K562 (cell line): ENCODE measurements around the gene ADORA2B. TPM values are rescaled to one million over a fixed set of nuclear protein-coding genes. Genes with fewer than 3 reads are reported as not detected.

ENCODE experiments used
- ATAC-seq: fragments of 200-7000 bp; cut with Tn5 transposase; 3 replicates; pipeline ENCODE4 v1.9.1; 2020; ENCODE audit warnings: moderate library complexity
- BruUV-seq: library from RNA; stranded (reverse); fragments of 400-500 nt; replicated peaks from 2 replicates; lab custom pipeline; 2021; lab: Mats Ljungman, UMichigan
- CTCF ChIA-PET: fragments of 300-600 bp; formaldehyde crosslinking; extraction: SDS; loops from one replicate; lab custom pipeline; 2021; ENCODE audit warnings: low intra/inter-chr PET ratio; lab: Yijun Ruan, JAX
- POLR2A ChIA-PET: fragments of 300-600, 350-650 bp; sonication (Branson Sonifier 250); formaldehyde crosslinking; extraction: SDS; loops from one replicate; lab custom pipeline; 2021; ENCODE audit warnings: antibody characterized with exemption, inconsistent platforms; lab: Yijun Ruan, JAX
- DNase-seq, 4 experiments: peaks; one replicate each; pipeline versions ENCODE4 v3.0.0 to v3.0.0-alpha.2; 2011 to 2018; ENCODE audit warnings: low spot score in 3 of 4, mixed read lengths in 3 of 4; ENCODE audit errors: extremely low read depth in 1 of 4
- FAIRE-seq: peaks from 2 replicates; lab custom pipeline; 2011; peaks lifted over from hg19 to GRCh38; lab: Jason Lieb, UNC
- H2AFZ ChIP-seq: 2 replicates; pipeline ENCODE4 v1.6.0; 2011; ENCODE audit warnings: low read depth, low read length, control low read depth, inconsistent platforms
- H3K27ac ChIP-seq: fragments of 200-600 bp; 3 replicates; pipeline ENCODE4 v1.8.0; 2011; ENCODE audit warnings: low read depth, mild to moderate bottlenecking, control low read depth, inconsistent platforms, low read length, moderate library complexity, mixed read lengths; ENCODE audit errors: extremely low read depth
- H3K27me3 ChIP-seq, 2 experiments: fragments of 300-600 bp in 1 of 2; 2 replicates in 1 of 2; 3 replicates in 1 of 2; pipeline versions ENCODE4 v1.6.0 to v1.8.0; 2011; ENCODE audit warnings: inconsistent platforms in 2 of 2, low read length in 2 of 2, mild to moderate bottlenecking in 1 of 2, mixed read lengths in 1 of 2, moderate library complexity in 1 of 2; ENCODE audit not compliant: control insufficient read depth in 2 of 2, insufficient read depth in 2 of 2
- H3K36me3 ChIP-seq: fragments of 300-600 bp; 3 replicates; pipeline ENCODE4 v1.8.0; 2011; ENCODE audit warnings: mild to moderate bottlenecking, low read length, inconsistent platforms; ENCODE audit not compliant: control insufficient read depth, insufficient read depth
- H3K4me1 ChIP-seq, 2 experiments: fragments of 200-600 bp in 1 of 2; replicated peaks in 1 of 2; 2 replicates in 1 of 2; 3 replicates in 1 of 2; pipeline versions ENCODE4 v1.5.1 to v1.8.0; 2011; ENCODE audit warnings: inconsistent platforms in 2 of 2, low read length in 2 of 2, mild to moderate bottlenecking in 1 of 2, mixed read lengths in 1 of 2, moderate library complexity in 1 of 2; ENCODE audit not compliant: control insufficient read depth in 2 of 2, insufficient read depth in 2 of 2
- H3K4me2 ChIP-seq: 2 replicates; pipeline ENCODE4 v1.6.1; 2011; ENCODE audit warnings: low read length, control low read depth, inconsistent platforms, mixed read lengths; ENCODE audit not compliant: insufficient read depth
- H3K4me3 ChIP-seq: fragments of 200-600 bp; sonication (generic), shearing (Covaris generic); 2 replicates; pipeline ENCODE4 v1.5.1; 2016; ENCODE audit warnings: control low read depth, inconsistent platforms
- H3K79me2 ChIP-seq: fragments of 200-600 bp; 3 replicates; pipeline ENCODE4 v1.8.0; 2011; ENCODE audit warnings: low read length, inconsistent platforms; ENCODE audit not compliant: control insufficient read depth, insufficient read depth
- H3K9ac ChIP-seq, 2 experiments: 2 replicates each; pipeline versions ENCODE4 v1.6.0 to v1.6.1; 2011; ENCODE audit warnings: low read depth in 2 of 2, low read length in 2 of 2, control low read depth in 1 of 2, inconsistent platforms in 1 of 2, mild to moderate bottlenecking in 1 of 2, mixed read lengths in 1 of 2; ENCODE audit not compliant: insufficient read depth in 1 of 2
- H3K9me1 ChIP-seq: one replicate; pipeline ENCODE4 v1.6.0; 2011; ENCODE audit warnings: inconsistent platforms, mild to moderate bottlenecking, low read length, moderate library complexity; ENCODE audit not compliant: control insufficient read depth, insufficient read depth
- H3K9me3 ChIP-seq: replicated peaks from 2 replicates; pipeline ENCODE4 v1.5.1; 2011; ENCODE audit warnings: low read depth, low read length, inconsistent platforms; ENCODE audit not compliant: control insufficient read depth, insufficient read depth
- H4K20me1 ChIP-seq: replicated peaks from 2 replicates; pipeline ENCODE4 v1.6.1; 2011; ENCODE audit warnings: low read length, inconsistent platforms, mixed read lengths; ENCODE audit not compliant: control insufficient read depth, insufficient read depth
- CHAMP1 ChIP-seq: fragments of 450-650 bp; IDR thresholded peaks from 2 replicates; pipeline ENCODE4 v1.6.1; 2016; ENCODE audit warnings: mild to moderate bottlenecking
- EWSR1 ChIP-seq: fragments of 450-650 bp; IDR thresholded peaks from 2 replicates; pipeline ENCODE4 v1.6.1; 2018; ENCODE audit warnings: borderline replicate concordance, mild to moderate bottlenecking, low read depth, moderate library complexity; ENCODE audit not compliant: partially characterized antibody
- FOXA1 ChIP-seq: fragments of 450-650 bp; IDR thresholded peaks from 2 replicates; pipeline ENCODE4 v1.6.1; 2016; ENCODE audit warnings: mild to moderate bottlenecking, borderline replicate concordance
- PHB2 ChIP-seq: fragments of 450-650 bp; IDR thresholded peaks from 2 replicates; pipeline ENCODE4 v1.6.1; 2017; ENCODE audit warnings: low read depth
- RBM34 ChIP-seq: fragments of 200-400 bp; formaldehyde crosslinking; IDR thresholded peaks from 2 replicates; pipeline ENCODE4 v1.6.1; 2018; ENCODE audit warnings: low read length, borderline replicate concordance; ENCODE audit not compliant: insufficient read depth
- SRF ChIP-seq, 2 experiments: fragments of 250-450, 450-650 bp in 1 of 2; sonication (Bioruptor Pico) in 1 of 2; sonication (generic) in 1 of 2; formaldehyde crosslinking; IDR thresholded peaks; 2 replicates each; pipeline versions ENCODE4 v1.5.0 to v1.5.1; 2020 to 2022; ENCODE audit warnings: mild to moderate bottlenecking in 1 of 2, missing genetic modification reagents in 1 of 2
- SUPT5H ChIP-seq: fragments of 450-650 bp; IDR thresholded peaks from 2 replicates; pipeline ENCODE4 v1.6.1; 2016
- ZNF311 ChIP-seq: fragments of 250-450 bp; sonication (Bioruptor Pico); IDR thresholded peaks from 2 replicates; pipeline ENCODE4 v1.4.0; 2020; ENCODE audit warnings: mild to moderate bottlenecking, moderate library complexity
- WGBS: fragments of 100-300 bp; shearing (Covaris generic); methylation state at CpG from one replicate; pipeline ENCODE4 v1.1.6; 2016; ENCODE audit warnings: low coverage, mixed read lengths; ENCODE audit not compliant: insufficient coverage; ENCODE audit errors: missing lambda C conversion rate; 5-methylcytosine and 5-hydroxymethylcytosine counted together
- in situ Hi-C: fragments of 300-500 bp; cut with MboI; formaldehyde crosslinking; loops from 4 replicates; pipeline ENCODE4 v1.15.0; 2018; ENCODE audit warnings: inconsistent platforms, mixed read lengths
- intact Hi-C: fragments of 100-400 bp; cut with micrococcal nuclease; formaldehyde crosslinking; loops from 2 replicates; pipeline ENCODE4 v1.14.2; 2022
- polyA plus RNA-seq, 8 experiments: library from polyadenylated mRNA; depleted of rRNA in 4 of 8; stranded (reverse) in 5 of 8; unstranded in 3 of 8; fragments of >200 nt; fragmentation: Nextera tagmentation in 2 of 8; fragmentation: Illumina TruSeq in 1 of 8; extraction: Ambion mirVana in 2 of 8; extraction: Trizol in 1 of 8; gene quantifications; 2 replicates each; pipeline versions ENCODE4 v1.2.1 to v1.2.3, GENCODE V29; 2011 to 2014; ENCODE audit warnings: inconsistent platforms in 1 of 8, missing spikeins in 1 of 8
- total RNA-seq, 7 experiments: library from RNA; depleted of rRNA in 6 of 7; stranded (reverse); fragments of >200 nt in 6 of 7; fragmentation: Illumina TruSeq in 2 of 7; extraction: Trizol in 2 of 7; gene quantifications; 2 replicates each; pipeline versions ENCODE4 v1.2.1 to v1.2.3, GENCODE V29; 2011 to 2021; ENCODE audit warnings: low replicate concordance in 1 of 7

Gene ADORA2B
- total and polyA plus RNA-seq, 9 of the 15 experiments (the other 6 are each of a cell fraction or from before 2014, with no cell fraction given): 6.4 to 16.6 (median 10.5) TPM

DNA sequence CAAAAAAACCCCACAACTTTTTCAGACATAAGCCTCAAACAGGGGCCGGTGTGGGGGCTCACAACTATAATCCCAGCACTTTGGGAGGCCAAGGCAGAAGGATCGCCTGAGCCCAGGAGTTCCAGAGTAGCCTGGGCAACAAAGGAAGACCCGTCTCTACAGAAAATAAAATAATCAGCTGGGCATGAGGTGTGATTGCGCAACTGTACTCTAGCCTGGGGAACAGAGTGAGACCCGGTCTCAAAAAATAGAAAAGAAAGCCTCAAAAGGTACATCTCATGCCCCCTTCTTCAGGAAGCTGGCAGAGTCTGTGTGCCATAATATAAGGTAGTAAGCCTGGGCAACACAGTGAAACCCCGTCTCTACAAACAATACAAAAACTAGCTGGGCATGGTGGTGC, 51.4 kb downstream of the ADORA2B start (continued):
- TF ChIP-seq ZNF311: no peak
- TF ChIP-seq SUPT5H: no peak
- TF ChIP-seq RBM34: no peak
- no peak for TF ChIP-seq CHAMP1
- TF ChIP-seq PHB2: no peak
- TF ChIP-seq SRF (CRISPR knock-in tag; IDR thresholded peaks at IDR 0.05): no peak
- TF ChIP-seq FOXA1: no peak

GRCh38 chr17:15998031-15998562, 53.2 kb downstream of the ADORA2B start:
- no peak for FAIRE-seq
- no peak overlapping the region for H3K27ac ChIP-seq
- peaks cover 8 to 15% of the 10 kb centered on the region in 2 experiments; a peak in 2 of 5 replicates for H3K4me1 ChIP-seq
- peaks cover 10% of the 10 kb centered on the region for H3K9me3 ChIP-seq
- CTCF ChIA-PET: interaction anchor here (1.7 to 2.1 kb wide), 2 partner anchors 53 to 169 kb away, joined by 12 read pairs; partner anchors contain the start of gene ADORA2B
- POLR2A ChIA-PET: no interaction called here
- no peak overlapping the region for H3K4me2 ChIP-seq
- no peak overlapping the region for H3K4me3 ChIP-seq
- intact Hi-C loops: loop anchor here (1.0 kb wide), 2 partner anchors 53 to 170 kb away; partner anchors contain the start of gene ADORA2B
- DNase-seq: no peak
- H3K79me2 ChIP-seq: peaks cover 31% of the 10 kb centered on the region
- no peak for TF ChIP-seq EWSR1
- TF ChIP-seq, all 486 proteins: peak for 0
- peaks cover 26% of the 10 kb centered on the region for H3K36me3 ChIP-seq
- in situ Hi-C loops: loop anchor here (10.0 kb wide), 1 partner anchor 53 kb away; the partner anchor contains the start of gene ADORA2B
- H2AFZ ChIP-seq: no peak overlapping the region
- no peak for ATAC-seq
- H3K9me1 ChIP-seq: no peaks in the 10 kb centered on the region
- H3K27me3 ChIP-seq: no peaks in the 10 kb centered on the region
- no peaks in the 10 kb centered on the region for H4K20me1 ChIP-seq
- no peak overlapping the region for H3K9ac ChIP-seq
- WGBS: 73% methylated on average over 4 of the region's 4 CpGs
- BruUV-seq: no TSS peak
